Left forelimb (tissue), 1 donor: ENCODE data around the gene SEBOX.

ENCODE experiments used
- DNase-seq: peaks from one replicate; pipeline ENCODE4 v3.0.0-alpha.2; 2018; ENCODE audit warnings: low spot score

The SEBOX gene

DNA sequence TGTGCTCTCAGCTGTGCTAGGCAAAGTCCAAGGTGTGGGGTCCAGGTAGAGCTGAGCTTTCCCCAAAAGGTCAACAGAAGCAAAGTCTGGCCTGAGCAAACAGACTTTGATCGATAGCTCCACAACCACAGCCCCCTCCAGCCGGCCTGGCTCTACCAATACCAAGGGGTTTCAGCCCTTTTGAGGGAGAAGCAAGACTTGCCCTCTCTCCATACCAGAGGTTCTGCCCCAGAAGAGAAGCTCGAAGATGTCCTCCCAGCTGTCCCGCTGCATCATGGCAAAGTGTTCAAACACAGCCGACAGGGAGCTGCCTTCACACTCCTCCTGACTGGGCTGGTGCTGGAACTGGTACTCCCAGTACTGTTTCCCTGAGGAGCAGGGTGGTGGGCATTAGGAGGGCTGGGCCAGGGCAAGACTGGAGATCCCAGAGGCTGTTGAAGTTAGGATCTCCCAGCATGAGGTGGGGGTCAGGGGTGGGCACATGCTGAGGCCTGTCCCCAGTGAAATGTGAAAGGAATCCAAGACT lies 3.4 kb upstream of the SEBOX start:
- DNase-seq = no peak

DNA sequence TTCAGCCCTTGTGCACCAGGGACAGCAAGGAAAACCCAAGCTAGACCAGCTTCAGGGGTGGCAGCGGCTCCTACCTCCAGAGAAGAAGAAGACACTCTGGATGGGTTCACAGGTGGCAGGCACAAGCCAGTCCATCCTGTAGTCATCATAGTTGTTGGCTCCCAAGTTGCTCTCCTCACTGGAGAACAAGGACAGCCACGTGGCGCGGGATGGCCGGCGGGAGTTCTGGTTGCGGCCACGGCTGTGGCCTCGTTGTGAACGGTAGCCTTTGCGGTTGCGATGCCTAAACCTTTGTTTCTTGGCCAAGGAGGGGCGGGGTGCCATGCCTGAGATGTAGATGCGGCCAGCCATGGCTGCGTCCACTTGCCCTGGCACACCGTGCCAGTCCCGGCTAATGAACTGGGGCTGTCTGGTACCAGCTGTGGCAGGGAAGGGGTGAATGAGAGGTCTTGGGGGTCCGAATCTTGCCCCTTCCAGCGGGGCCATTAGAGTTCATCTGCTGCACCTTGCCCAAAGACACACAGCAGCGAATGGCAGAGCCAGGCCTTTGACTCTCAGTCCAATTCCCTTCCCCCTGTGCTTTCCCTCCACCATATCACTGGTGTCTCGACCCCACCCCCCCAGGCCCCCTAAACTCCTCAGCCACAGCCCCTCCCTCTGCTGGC lies 2.8 kb upstream of the SEBOX start:
- DNase-seq = no peak

DNA sequence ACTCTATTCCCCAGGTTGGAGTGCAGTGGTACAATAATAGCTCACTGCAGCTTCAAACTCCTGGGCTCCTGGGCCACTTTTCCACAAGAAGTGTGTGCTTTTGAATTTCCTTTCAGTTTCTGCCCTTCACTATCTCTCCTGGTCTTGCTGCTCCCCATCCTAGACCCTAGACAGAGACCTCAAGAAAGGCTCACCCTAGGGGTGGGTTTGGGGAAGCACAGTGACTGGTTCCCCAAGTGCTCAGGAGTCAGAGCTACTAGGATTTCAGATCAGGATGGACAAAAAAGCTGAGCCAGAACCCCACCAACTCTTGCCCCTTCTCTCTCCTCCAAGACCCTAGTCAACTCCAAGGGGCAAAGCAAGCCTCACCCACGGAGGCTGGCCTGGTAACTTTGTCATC lies 1.6 kb upstream of the SEBOX start:
- no peak for DNase-seq

DNA sequence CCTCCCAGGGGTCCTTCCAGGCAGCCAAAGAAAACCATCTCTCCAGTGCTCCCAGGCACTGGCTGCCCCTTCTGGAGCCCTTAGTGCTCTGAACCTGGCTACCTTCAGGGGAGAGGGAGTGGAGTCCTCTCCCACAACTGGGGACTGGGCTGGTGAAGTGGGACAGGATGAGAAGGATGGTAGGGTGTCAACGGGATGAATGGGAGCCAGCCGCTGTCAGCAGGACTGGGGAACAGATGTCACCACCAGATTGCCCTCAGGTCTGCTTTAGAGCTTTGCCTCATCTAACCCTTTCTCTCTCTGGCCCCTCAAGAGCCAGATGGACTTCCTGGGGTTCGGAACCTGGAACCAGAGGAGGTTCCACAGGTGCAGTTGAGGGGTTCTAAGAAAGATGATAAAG lies 488 bp upstream of the SEBOX start:
- DNase-seq = no peak

DNA sequence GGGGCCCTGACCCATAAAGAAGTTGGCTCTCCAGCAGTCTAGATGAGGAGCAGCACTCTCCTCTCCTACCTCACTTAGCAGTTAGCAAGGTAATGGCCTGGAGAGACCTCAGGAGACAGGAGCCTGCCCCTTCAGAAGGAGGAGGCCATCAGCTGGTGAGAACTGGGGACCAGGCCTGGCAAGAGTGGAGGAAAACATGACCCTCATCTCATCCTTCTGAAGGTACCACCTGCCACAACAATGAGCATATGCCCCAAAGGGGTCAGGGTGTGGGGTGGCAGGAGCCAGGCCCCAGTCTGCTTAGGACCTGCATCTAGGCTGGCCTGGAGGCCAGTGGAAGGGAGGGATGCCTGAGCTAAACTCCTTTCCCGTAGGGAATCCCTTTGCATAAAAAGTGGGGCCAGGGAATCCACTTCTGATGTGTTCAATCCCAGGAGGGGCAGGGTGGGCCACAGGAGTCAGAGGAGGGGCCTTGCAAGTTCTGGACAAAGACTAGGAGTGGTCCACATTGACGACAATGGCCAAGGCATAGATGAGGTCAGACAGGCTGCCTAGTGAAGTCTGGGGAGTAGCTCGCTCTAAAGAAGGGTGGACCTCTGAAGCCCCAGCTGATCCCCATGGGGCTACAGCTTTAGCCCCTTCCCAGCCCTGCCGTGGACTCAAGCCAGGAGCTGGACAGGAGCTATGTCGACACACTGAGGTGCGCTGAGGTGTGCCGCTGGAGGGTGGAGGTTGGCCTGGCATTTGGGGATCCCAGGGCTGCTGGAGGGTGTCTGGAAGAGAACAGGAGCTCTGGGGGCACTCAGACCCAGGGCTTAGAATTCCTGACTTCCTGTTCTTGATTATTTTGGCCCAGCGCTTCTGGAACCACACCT lies 986 bp downstream of the SEBOX start:
- no peak for DNase-seq

DNA sequence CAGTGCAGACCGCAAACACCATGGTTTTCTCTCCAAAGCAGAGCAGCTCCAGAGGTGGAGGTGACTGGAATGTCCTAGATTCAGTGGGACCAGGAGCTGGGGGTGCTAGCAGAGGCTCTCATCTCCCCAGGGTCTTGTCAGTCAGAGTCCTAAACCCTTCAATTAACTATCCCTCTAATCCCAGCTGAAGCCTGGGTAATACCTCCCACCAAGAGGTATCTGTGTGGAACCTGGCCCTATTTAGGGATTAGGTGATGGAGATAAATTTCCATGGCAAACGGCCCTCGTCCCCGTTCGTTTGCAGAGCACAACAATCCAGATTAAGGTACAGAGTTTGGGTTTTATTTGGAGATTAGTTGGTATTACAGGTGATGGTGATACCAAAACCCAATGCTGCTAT lies 1.8 kb downstream of the SEBOX start:
- DNase-seq = no peak

DNA sequence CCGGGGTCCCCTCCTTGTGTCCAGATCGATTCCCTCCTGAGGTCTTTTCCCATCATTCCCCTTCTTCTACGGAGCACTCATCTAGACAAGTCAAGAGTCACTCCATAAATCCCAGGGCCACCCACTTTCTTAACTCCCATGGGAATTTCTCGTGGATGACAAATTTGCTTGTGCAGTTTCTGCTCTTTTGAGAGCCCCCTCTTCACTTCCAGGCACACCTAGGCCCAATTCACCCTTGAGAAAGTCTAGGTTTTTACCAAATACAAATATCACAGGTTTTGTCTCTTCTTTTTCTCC lies 7.2 kb downstream of the SEBOX start:
- DNase-seq = no peak

DNA sequence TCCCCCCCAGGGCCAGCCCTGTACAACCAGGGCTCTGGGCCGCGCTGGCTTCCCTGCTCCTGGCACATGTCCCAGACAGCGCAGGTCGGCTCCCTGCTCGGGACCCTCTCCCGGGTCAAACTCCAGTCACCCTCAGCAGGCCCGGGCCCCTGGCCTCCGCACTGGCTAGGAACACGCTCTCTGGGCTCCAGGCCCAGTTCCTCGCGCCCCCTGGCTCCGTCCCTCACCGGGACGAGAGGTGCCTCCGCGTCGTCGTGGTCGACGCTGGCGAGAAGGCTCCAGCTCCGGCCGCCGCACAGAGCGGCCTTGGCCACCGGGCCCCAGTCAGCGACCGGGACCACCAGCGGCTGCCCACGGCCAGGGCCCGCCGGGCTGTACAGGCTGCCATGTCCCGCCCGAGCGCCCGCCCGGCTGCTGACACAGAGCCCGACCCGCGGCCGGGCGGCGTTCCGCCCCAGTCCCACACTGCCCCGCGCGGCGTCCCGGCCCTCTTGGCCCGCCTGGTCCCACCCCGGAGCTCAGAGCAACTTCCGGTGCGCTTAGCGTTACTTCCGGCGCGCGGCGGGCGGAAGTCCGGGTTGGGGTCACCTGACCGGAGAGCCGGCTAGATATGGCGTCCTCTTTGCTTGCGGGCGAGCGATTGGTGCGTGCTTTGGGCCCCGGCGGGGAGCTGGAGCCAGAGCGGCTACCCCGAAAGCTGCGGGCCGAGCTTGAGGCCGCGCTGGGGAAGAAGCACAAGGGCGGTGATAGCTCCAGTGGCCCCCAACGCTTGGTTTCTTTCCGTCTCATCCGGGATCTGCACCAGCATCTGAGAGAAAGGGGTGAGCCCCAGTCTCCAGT lies 7.7 kb downstream of the SEBOX start, which contains the start of gene POLDIP2:
TSS of gene POLDIP2 (minus strand) at position 467 of the 840 bp plus-strand sequence. CDS start at position 388, 79 bp downstream.
- peak; percentile 97 for DNase-seq

DNA sequence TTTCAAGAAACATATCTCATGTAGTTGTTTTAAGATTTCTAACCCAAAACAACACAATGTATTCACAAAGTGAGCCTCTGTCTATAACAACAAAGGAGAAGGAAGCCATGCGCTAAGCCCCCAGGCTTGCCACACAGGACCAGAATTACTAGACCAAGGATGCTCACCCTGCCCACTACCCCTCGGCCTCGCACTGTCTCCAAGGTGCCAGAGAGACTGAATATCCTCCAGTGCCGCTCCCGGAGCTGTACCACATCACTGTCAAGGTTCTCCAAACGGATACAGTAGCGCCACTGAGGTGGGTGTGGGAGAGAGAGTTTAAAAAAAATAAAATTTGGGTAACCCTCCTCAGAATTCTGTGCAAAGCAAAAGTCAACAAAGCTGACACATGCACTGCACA lies 14.7 kb downstream of the SEBOX start:
- no peak for DNase-seq

DNA sequence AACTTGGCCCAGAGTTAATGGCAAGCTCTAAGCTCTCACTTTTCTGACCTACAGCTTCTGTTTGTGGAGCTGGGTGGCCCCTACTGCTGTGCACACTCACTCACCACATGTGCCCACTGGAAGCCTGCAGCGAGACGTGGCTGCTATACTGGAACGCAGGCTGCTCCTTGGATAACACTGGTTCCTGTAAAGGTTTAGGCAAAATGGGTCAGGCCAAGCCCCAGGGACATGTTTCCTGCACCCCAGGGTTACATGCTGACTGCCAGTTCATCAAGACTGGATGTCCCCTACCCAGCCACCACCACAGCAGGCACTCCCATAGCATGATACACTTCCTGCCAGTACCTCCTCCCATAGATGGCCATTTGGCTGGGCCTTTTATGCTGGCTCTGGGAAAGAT lies 16.0 kb downstream of the SEBOX start:
- DNase-seq = no peak

DNA sequence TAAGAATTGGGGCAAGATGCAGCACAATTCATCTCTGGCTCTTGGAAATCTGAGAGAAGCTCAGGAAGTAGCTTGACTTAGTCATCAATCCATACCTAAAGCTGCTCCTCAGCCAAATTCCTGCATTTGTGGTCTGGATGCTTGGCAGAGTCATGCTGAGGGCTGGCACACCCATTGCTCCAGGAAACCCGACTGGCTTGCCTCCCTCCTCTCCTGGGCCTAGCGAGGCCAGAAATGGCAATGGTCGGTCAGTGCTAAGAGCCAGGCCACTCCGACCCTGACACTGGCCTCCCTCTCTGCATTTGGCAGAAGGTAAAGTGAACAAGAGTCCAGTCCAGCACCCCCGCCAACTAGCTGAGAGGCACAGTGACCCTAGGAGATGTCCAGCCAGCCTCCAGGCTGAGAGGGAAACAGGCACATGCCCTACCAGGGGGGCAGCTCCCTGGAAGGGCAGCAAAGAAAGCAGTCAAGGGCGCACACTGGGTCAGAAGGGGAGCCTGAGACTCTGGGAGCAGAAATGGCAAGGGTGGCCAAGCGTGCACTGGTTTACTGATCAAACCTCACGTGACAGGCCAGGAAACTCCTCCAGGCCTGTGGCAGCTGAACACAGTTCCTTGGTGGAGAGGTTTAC lies 17.6 kb downstream of the SEBOX start:
- DNase-seq = no peak

DNA sequence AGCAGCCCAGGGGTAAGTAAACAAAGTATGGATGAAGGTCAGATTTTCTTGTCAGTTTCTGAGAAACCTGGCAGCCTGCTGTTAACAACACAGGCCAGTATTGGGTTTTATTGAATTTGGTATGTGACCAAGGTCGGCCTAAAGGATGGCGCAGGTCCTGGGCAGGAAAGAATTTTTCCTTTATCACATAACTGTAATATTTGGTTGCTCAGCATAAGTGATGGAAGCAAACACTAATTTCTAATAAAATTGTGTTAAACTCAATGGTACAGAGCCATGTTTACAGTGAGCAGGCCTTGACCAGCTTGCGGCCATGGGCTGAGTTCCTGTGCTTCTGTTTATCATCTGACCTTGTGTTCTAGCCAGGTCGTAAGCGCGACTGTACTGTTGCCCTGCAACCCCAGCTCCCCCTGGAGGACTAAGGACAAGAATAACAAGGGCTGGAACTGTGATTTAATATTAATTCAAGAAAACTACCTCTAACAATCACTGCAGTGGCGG lies 18.2 kb downstream of the SEBOX start:
- no peak for DNase-seq

DNA sequence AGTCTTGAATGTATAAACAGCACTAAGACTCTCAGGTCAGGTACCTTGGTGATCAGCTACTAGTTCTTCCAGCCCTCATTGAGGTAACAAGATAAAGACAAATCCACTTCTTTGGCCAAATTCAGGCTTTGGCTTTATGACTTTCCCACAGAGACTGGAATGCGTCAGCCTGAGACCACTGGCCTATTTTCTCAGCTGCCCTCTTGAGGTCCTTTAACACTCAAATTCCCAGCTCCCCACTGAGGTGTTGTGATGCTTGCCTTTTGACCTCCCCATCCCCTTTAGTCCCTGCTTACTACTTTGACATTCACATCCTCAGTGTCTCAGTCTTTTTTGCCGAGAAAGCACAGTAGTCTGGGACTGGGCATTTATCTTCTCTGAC lies 18.8 kb downstream of the SEBOX start:
- DNase-seq = no peak

DNA sequence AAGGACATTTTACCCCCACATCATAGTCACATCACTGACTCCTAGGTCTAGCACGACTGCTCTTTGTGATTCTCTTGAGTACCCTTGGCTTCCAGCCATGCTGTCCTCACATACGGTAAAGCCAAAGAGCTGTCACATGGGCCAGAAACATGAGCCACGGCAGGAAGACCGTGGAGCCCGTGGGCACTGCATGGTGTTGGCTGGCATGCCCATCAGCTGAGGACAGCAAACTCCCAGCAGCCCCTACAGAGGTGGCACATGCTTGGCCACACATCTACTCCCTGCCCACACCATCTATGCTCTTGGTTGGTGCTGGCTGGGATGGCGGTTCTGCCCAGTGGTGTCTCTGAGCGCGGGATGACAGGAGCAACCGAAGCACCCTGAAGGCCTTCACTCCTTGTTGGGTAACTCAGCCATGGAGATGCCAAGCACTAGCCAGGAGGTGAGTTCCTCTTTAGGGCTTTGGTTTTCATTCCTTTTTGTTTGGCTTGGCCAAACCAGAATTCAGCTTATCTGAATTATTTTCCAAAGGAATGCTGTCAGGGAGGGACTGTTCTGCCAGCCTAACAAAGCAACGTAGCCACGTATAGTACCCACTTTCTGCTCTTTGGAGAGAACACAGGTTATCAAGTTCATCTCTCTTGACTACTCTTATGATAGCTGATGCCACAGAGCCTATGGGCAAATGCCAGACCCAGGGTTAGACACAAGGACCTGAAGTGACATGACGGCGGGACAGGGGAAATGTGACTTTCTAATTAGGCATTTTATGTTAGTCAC lies 19.4 kb downstream of the SEBOX start:
- DNase-seq = no peak

DNA sequence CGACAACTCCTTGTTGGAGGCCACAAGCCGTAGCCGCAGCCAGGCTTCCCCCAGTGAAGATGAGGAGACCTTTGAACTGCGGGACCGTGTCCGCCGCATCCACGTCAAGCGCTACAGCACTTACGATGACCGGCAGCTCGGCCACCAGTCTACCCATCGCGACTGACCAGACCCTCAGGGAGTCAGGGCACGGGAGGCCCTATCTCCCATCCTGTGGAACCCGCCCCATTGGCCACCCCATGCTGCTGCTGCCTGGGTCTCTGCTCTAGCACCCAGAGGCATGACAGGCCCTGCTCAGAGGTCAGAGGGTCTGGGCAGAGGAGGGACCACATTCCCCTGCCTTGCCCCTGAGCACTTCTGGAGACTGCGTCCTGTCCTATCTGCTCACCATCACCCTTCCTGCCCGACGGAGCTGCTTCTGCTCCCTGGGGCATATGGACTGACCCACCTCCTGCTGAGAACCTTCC lies 20.5 kb downstream of the SEBOX start:
- no peak for DNase-seq

DNA sequence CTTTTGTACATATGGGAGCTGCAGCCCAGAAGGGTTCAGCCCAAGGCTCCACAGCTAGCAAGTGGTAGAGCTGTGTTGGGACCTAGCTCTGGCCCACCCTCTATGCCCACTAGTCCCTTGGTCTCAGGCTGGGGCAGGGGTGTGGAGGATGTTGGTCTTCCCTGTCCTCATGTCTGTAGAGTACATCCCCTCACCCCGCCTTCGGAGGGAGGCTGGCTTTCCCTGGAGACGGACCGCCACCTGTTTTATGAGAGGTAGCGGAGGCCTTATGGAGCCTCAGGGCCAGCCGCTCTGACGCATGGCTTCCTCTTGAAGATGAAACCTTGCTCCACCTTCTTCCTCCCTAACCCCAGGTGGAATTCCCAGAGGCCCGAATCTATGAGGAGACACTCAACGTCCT lies 21.0 kb downstream of the SEBOX start:
- DNase-seq = no peak

DNA sequence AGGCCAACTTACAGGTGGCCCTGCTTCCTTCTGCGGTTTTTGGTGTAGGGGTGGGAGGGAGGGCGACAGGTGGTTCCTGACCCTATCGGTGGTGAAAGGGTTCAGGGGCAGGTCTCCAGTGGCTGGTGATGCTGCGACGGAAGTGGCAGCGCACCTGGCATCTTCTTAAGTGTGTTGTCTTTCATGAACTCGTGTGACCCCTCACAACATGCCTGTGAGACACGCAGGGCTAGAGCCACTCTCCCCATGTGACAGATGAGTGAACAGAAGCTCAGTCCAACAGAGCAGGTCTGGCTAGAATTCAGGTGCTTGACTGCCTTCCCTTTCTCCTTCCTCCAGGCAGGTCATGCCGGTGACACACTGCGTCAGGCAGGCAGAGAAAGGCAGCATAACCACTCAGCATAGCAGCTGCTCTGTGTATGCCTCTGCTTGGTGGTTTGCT lies 21.5 kb downstream of the SEBOX start:
- DNase-seq = no peak

DNA sequence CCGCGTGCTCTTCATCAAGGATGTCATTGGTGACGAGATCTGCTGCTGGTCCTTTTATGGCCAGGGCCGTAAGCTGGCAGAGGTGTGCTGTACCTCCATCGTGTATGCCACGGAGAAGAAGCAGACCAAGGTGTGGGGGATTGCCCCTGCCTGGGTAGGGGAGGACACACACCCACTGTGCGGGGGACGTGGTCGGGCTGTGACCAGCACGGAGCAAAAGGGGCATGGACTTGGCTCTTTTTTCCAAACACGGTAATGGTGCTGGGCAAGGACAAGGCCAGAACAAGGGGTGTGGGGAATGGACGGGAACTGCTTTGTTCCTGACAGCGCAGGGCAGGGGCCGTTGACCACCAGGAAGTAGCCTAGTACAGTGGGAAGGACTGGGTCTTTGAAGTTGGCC lies 22.7 kb downstream of the SEBOX start:
- DNase-seq = no peak

DNA sequence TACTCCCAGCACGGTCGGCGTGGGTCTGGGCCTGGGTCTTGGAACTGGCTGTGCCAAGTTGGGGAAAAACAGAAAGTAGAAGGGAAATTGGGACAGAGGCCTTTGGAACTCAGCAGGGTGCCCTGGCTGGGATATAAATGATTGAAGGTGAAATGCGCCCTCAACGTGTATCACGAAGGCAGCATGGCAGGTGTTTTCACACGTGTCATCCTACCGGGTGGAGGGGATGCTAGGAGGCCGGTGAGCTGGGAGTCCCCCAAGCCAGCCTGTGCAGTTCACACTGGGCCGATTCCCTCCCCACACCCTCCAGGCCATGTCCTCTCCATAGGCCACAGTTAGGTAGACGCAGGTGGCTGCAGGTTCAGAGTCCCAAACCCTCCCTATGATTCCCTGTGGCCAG lies 23.5 kb downstream of the SEBOX start:
- no peak for DNase-seq

DNA sequence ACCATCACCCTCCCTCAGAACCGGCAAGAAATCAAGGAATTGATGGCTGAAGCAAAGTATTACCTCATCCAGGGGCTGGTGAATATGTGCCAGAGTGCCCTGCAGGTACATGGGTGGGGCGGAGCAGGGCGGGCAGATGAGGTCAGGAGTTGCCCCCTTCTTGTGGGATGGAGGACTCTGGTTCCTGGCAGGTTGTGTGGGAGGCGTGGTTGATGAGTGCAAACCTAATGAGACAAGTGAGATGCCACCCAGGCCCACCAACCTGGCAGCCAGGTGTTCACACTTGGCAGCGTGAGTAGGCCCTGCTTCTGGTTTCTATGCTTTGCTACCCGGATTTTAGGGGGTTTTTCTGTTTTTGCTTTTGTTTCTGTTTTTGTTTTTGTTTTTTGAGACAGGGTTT lies 24.6 kb downstream of the SEBOX start:
- DNase-seq = no peak

DNA sequence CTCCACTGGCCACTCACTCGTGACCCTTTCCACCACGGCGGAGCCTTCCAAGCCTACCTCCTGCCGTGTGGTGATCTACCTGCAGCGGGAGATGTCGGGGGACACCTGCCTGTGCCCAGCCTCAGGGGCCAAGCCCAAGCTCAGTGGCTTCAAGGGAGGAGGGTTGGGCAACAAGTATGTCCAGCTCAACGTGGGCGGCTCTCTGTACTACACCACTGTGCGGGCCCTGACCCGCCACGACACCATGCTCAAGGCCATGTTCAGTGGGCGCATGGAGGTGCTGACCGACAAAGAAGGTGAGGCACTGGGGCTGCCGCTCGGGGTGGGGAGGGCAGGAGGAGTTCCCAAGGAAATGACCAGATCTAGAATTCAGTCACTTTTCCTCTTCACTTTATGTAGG lies 25.6 kb downstream of the SEBOX start:
- no peak for DNase-seq
